Neural cell (in vitro differentiated cells): ENCODE data around the gene UNC93B1. TPM values are rescaled to one million over a fixed set of nuclear protein-coding genes. Genes with fewer than 3 reads are reported as not detected.

Source experiments
- H2AFZ ChIP-seq: fragments of 200-600, 300-800 bp; sonication (generic), shearing (Covaris generic); 2 replicates; pipeline ENCODE4 v1.6.0; 2014; ENCODE audit warnings: low read depth, mild to moderate bottlenecking, antibody characterized with exemption, low read length, moderate library complexity
- H3F3A ChIP-seq: fragments of 200-600 bp; shearing (Covaris generic); 2 replicates; pipeline ENCODE4 v1.6.1; 2016; ENCODE audit warnings: mild to moderate bottlenecking, moderate library complexity, mixed read lengths, antibody characterized with exemption, low read length; ENCODE audit not compliant: insufficient read depth, poor library complexity, severe bottlenecking
- H3K27ac ChIP-seq: fragments of 200-600, 300-800 bp; sonication (generic), shearing (Covaris generic); 2 replicates; pipeline ENCODE4 v1.5.1; 2014; ENCODE audit warnings: mild to moderate bottlenecking, low read length, moderate library complexity
- H3K27me3 ChIP-seq: fragments of 300-800, 200-600 bp; sonication (generic), shearing (Covaris generic); 2 replicates; pipeline ENCODE4 v1.6.0; 2014; ENCODE audit warnings: mild to moderate bottlenecking, low read depth, low read length, moderate library complexity; ENCODE audit not compliant: insufficient read depth
- H3K36me3 ChIP-seq: fragments of 300-800, 200-600 bp; sonication (generic), shearing (Covaris generic); 2 replicates; pipeline ENCODE4 v1.5.1; 2014; ENCODE audit warnings: mild to moderate bottlenecking, antibody characterized with exemption, low read length, moderate library complexity; ENCODE audit not compliant: insufficient read depth
- H3K4me2 ChIP-seq: fragments of 300-800, 200-600 bp; sonication (generic), shearing (Covaris generic); 2 replicates; pipeline ENCODE4 v1.6.0; 2014; ENCODE audit warnings: mild to moderate bottlenecking, low read length
- H3K4me3 ChIP-seq: fragments of 300-800, 200-600 bp; sonication (generic), shearing (Covaris generic); 2 replicates; pipeline ENCODE4 v1.5.1; 2014; ENCODE audit warnings: mild to moderate bottlenecking, low read length, moderate library complexity
- H3K79me2 ChIP-seq: fragments of 200-600 bp; shearing (Covaris generic); replicated peaks from 2 replicates; pipeline ENCODE4 v1.6.0; 2014; ENCODE audit warnings: mild to moderate bottlenecking, low read length, moderate library complexity; ENCODE audit not compliant: insufficient read depth
- H3K9ac ChIP-seq: fragments of 300-800, 200-600 bp; sonication (generic), shearing (Covaris generic); 2 replicates; pipeline ENCODE4 v1.6.1; 2016; ENCODE audit warnings: mild to moderate bottlenecking, low read length, mixed read lengths
- H3K9me2 ChIP-seq: fragments of 200-600 bp; shearing (Covaris generic); 2 replicates; pipeline ENCODE4 v1.6.1; 2016; ENCODE audit warnings: mild to moderate bottlenecking, low read length, mixed read lengths; ENCODE audit not compliant: insufficient read depth
- H3K9me3 ChIP-seq: fragments of 200-600, 300-800 bp; sonication (generic), shearing (Covaris generic); 2 replicates; pipeline ENCODE4 v1.6.1; 2016; ENCODE audit warnings: mild to moderate bottlenecking, mixed run types, low read length, moderate library complexity, mixed read lengths
- H4K20me1 ChIP-seq: fragments of 200-600 bp; shearing (Covaris generic); 2 replicates; pipeline ENCODE4 v1.6.1; 2016; ENCODE audit warnings: mild to moderate bottlenecking, mixed run types; ENCODE audit not compliant: insufficient read depth
- EP300 ChIP-seq: fragments of 450-650 bp; conservative IDR thresholded peaks from 2 replicates; pipeline ENCODE4 v1.6.1; 2014; ENCODE audit warnings: antibody characterized with exemption, mild to moderate bottlenecking, moderate library complexity; ENCODE audit not compliant: poor library complexity, severe bottlenecking
- EZH2 ChIP-seq: fragments of 200-600, 300-800 bp; shearing (Covaris generic), sonication (generic); IDR thresholded peaks from 2 replicates; pipeline ENCODE4 v1.6.1; 2014; ENCODE audit warnings: antibody characterized with exemption, low read length, borderline replicate concordance, mild to moderate bottlenecking; ENCODE audit not compliant: insufficient read depth, poor library complexity, severe bottlenecking
- MXI1 ChIP-seq: fragments of 450-650 bp; conservative IDR thresholded peaks from 2 replicates; pipeline ENCODE4 v1.6.1; 2014; ENCODE audit warnings: antibody characterized with exemption, mild to moderate bottlenecking; ENCODE audit not compliant: poor library complexity, severe bottlenecking
- POLR2AphosphoS5 ChIP-seq: IDR thresholded peaks from 2 replicates; pipeline ENCODE4 v1.6.1; 2012
- RAD21 ChIP-seq: fragments of 450-650 bp; conservative IDR thresholded peaks from 2 replicates; pipeline ENCODE4 v1.6.1; 2014; ENCODE audit warnings: antibody characterized with exemption, mild to moderate bottlenecking, moderate library complexity
- REST ChIP-seq: IDR thresholded peaks from 2 replicates; pipeline ENCODE4 v1.6.1; 2012; ENCODE audit warnings: borderline replicate concordance
- SMC3 ChIP-seq: fragments of 450-650 bp; conservative IDR thresholded peaks from 2 replicates; pipeline ENCODE4 v1.6.1; 2014; ENCODE audit warnings: antibody characterized with exemption, mild to moderate bottlenecking, moderate library complexity; ENCODE audit not compliant: poor library complexity
- TAF1 ChIP-seq: IDR thresholded peaks from 2 replicates; pipeline ENCODE4 v1.6.1; 2012; ENCODE audit warnings: low read depth
- polyA plus RNA-seq: library from polyadenylated mRNA; depleted of rRNA; stranded (reverse); fragments of >200 nt; gene quantifications from 2 replicates; pipeline ENCODE4 v1.2.3, GENCODE V29; 2014

Gene UNC93B1
- polyA plus RNA-seq, 1 donor from 2014 or later, result 0.19 TPM

- Histone ChIP-seq H3K9me2 (no peaks in the 10 kb centered on the region), H3F3A (no peaks in the 10 kb centered on the region), H3K36me3 (no peaks in the 10 kb centered on the region), H3K27ac (no peak overlapping the region), H4K20me1 (no peaks in the 10 kb centered on the region), H3K9ac (no peak overlapping the region), H3K27me3 (no peaks in the 10 kb centered on the region), H2AFZ (no peak overlapping the region), H3K79me2 (no peaks in the 10 kb centered on the region), H3K4me2 (no peak overlapping the region), H3K9me3 (no peaks in the 10 kb centered on the region), H3K4me3 (no peak overlapping the region)
- TF ChIP-seq REST (no peak), EP300 (no peak), SMC3 (no peak), POLR2AphosphoS5 (no peak), EZH2 (no peak), TAF1 (no peak), RAD21 (no peak)
Measured at GRCh38 chr11:68040957-68041591, 37.2 kb upstream of the UNC93B1 start.

GRCh38 chr11:68040101-68040956 lies 36.4 kb upstream of the UNC93B1 start:
- no peak overlapping the region for H3K27ac ChIP-seq
- no peaks in the 10 kb centered on the region for H3K9me3 ChIP-seq
- no peak overlapping the region for H2AFZ ChIP-seq
- H3K4me2 ChIP-seq, result no peak overlapping the region
- no peaks in the 10 kb centered on the region for H3K36me3 ChIP-seq
- no peaks in the 10 kb centered on the region for H4K20me1 ChIP-seq
- H3F3A ChIP-seq, result no peaks in the 10 kb centered on the region
- H3K4me3 ChIP-seq, result no peak overlapping the region
- no peak for TF ChIP-seq MXI1
- no peak for TF ChIP-seq REST
- TF ChIP-seq TAF1, result no peak
- no peak for TF ChIP-seq SMC3
- TF ChIP-seq EZH2, result no peak
- TF ChIP-seq RAD21, result no peak
- TF ChIP-seq POLR2AphosphoS5, result no peak
- no peaks in the 10 kb centered on the region for H3K79me2 ChIP-seq
- no peaks in the 10 kb centered on the region for H3K27me3 ChIP-seq
- no peaks in the 10 kb centered on the region for H3K9me2 ChIP-seq
- no peak overlapping the region for H3K9ac ChIP-seq
